HG02885 (cell line): ENCODE measurements around the gene HTRA3.

ENCODE experiments used
- ATAC-seq: cut with Tn5 transposase; IDR thresholded peaks from one replicate; pipeline ENCODE4 v1.9.1; 2021; ENCODE audit warnings: mild to moderate bottlenecking; ENCODE audit not compliant: unreplicated experiment, poor library complexity

The HTRA3 gene

DNA sequence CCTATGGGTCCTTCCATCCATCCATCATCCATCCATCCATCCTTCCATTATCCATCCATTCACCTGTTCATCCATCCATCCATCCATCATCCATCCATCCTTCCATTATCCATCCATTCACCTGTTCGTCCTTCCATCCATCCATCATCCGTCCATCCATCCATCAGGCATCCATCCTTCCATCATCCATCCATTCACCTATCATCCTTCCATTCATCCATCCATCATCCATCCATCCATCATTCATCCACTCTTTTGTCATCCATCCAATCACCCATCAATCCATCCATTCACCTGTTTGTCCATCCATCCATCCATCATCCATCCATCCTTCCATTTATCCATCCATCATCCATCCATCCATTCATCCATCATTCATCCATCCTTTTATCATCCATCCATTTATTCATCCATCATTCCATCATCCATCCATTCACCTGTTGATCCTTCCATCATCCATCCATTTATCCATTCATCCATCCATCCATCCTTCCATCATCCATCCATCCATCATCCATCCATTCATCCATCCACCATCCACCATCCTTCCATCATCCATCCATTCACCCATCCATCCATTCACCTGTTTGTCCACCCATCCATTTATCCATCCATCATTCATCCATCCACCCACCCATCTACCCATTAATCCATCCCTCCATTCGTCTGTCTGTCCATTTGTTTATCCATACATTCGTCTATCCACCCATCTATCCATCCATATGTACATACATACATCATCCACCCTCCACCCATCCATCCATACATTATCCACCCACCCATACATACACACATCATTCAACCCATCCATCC, 35.7 kb upstream of the HTRA3 start:
- no peak for ATAC-seq

DNA sequence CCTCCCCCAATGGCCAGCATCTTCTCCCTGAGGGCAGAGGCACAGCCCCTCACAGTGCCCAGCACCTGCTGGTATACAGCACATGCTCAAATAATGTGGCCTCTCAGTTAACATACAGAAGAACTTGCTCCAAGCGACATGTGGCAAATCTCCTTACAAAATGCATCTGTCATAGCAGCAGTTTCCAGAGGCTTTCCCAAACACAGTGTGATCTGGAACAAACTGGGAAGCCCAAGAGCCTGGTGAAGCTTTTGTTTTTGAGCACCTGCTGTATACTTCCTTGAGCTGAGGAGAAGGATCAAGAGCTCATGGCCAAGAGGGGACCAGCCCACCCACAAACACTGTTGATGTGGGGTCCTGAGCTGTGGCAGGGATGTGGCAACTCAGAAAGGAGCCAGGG, 34.8 kb upstream of the HTRA3 start:
- ATAC-seq, result no peak

DNA sequence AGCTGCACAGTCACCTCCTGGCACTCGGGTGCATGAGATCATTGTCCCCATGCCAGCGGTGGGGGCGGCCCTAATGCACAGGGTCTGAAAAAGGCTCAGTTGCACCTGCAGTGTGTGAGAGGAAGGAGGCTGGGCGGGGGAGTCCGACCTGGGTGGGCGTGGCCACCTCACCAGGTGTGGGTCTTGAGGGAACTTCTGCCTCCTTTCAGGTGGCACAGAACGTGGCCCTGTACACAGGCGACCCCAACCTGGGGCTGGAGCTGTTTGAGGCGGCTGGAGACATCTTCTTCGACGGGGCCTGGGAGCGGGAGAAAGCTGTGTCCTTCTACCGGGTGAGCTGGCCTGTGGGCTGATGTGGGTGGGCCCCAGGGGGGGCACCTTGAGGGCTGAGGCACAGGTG, 34.3 kb upstream of the HTRA3 start:
- no peak for ATAC-seq

DNA sequence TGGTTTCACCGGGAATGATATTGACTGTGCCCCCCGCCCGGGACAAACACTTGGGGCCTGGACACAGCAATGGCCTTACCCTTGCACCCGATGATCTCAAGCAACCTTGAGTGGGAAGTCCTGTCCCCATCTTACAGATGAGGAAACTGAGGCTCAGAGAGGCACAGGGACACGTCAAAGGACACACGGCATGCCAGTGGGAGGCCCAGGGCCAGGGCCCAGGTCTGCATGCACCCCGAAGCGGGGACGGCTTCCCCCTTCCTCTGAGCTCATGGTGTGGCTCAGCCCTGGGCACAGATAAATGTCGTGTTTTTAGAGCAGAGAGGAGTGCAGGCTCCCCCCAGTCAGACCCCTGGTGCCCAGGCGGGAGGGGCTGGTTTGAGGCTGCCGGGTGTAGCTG, 33.9 kb upstream of the HTRA3 start:
- no peak for ATAC-seq

DNA sequence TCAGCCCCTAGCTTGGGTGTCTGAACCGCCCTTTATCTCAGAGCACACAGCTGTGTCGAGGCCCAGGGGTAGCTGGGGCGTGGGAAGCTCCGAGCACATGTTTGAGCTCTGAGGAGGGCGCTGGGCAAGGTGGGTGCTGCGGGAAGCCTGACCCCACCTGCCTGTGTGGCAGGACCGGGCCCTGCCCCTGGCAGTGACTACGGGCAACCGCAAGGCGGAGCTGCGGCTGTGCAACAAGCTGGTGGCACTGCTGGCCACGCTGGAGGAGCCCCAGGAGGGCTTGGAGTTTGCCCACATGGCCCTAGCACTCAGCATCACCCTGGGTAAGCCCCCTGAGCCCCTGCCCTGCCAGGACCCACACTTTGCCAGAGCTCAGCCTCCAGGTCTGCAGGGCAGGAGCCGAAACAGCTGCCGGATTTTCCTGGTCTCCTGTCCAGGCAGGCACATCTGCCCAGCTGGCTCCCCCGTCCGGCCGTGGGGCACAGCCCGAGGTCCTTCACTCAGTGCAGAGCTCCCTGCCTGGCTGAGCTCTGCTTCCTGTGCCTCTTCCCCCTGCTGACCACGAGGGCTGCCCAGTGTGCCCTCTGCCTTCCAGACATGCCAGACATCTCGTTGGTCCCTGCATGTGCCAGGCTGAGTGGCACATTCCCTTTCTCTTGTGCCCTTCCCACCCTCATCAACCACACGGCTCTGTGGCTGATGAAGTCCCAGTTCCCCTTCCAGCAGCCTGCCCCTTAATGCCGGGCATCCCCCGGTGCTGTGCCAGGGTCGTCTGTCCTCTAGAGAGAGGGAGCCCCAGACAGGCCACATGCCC, 33.2 kb upstream of the HTRA3 start:
- no peak for ATAC-seq

DNA sequence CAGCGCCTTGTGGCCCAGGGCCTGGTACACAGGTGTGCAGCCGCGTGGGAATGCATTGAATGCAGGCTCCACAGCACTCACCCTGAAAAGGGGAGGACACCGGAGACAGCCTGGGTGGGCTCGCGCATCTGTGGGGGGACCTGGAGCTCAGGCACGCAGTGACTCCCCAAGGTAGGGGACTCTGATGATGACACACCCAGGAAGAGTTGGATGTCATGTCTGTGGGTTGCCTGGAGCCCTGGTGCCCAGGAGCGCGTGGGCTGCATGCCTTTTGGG, 32.7 kb upstream of the HTRA3 start:
- ATAC-seq, result no peak

DNA sequence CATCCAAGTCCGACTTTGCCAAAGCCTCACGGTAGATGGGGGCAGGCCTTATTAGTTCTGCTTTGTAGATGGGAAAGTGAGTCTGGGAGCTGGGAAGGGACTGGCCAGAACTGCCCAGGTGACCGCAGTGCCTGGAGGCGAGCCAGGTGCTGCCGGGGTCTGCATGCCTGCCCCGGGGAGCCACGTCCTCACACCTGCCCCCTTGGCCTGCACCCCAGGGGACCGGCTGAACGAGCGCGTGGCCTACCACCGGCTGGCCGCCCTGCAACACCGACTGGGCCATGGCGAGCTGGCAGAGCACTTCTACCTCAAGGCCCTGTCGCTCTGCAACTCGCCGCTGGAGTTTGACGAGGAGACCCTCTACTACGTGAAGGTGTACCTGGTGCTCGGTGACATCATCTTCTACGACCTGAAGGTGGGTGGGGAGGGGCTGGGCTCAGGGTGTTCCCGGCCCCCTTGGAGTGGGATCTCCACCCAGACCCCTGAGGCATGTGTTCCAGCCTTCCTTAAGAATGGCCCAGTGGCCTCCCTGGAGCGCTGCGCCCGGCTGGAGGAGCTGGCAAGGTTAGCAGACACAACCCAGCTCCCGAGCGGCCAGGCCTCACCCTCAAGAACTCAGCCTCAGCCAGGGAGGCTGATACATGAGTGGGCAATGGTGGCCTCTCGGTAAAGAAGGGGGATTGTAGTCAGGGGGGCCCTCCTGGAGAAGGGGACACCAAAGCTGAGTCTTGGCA, 32.1 kb upstream of the HTRA3 start:
- no peak for ATAC-seq

DNA sequence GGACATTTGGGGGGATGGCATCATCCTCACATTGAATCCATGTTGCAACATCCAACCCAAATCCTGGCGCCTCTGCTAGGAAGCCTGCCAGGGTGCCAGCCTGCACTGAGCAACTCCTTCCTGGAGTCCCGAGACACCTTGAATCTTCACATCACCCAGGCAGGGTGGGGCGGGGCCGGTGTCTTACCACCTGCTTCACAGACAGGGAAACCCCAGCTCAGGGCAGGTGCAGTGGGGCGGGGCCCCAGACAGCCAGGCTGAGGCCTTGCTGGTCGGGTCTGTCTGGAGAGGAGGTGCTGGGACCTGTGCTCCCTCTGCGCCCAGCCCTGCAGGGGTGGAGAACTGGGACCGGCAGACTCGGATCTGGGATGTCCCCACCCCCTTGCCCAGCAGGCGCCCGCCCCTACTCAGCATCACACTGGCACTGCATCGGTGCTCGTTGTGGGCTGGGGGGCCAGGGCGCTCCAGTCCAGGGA, 31.5 kb upstream of the HTRA3 start:
- ATAC-seq, result no peak

DNA sequence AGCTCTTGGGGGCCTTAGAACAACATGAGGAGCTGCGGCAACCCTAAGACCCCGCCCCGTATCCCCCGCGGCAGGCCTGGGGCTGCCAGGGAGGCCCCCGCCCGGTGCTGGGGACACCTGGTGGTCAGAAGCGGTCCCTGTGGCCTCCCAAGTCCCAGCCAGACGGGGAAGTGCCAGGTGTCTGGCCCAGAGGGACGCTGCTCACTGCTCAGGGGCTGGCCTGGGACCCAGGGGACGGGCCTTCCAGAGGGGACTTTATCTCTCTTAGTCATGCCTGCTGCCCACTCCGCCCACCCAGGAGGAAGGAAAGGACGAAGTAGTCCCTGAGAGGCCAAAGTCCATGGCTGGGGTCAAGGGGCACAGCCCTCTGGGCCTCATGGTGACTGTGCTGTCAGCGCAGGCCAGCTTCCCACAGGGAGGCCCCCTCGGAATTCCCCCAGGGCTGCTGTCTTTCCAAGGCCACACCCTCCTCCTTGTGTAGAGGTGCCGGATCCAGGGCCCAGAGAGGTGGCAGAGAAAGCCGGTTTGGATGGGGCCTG, 31.0 kb upstream of the HTRA3 start:
- ATAC-seq, result no peak

DNA sequence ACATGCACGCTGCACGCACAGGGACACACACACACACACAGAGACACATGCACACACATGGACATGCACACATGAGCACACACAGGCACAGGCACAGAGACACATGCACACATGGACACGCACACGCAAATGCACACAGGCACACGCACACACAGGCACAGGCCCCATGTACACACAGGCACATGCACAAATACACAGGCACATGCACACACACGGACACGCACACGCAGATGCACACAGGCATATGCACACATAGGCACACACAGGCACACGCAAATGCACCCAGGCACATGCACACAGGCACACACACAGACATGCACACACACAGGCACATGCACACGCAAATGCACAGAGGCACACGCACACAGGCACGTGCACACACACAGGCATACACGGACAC, 30.3 kb upstream of the HTRA3 start:
- ATAC-seq, result no peak

DNA sequence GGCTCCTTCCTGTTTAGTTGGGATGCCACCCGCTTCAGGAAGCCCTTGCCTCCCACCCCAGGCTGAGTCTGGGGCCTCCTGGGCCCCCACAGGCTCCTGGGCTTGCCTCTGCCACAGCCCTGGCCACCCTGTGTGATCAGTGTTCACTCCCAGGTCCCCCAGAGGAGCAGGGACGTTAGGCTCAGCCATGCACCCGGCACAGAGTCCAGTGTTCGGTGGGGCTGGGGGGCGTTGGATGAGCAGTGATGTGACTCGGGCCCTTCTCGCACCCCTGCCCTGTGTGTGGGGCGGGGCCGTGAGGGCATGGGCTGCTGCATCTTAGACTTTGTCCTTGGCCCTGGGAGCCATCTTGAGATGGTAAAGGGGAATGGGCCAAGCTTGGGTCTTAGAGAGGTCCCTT, 29.9 kb upstream of the HTRA3 start:
- ATAC-seq, result no peak

DNA sequence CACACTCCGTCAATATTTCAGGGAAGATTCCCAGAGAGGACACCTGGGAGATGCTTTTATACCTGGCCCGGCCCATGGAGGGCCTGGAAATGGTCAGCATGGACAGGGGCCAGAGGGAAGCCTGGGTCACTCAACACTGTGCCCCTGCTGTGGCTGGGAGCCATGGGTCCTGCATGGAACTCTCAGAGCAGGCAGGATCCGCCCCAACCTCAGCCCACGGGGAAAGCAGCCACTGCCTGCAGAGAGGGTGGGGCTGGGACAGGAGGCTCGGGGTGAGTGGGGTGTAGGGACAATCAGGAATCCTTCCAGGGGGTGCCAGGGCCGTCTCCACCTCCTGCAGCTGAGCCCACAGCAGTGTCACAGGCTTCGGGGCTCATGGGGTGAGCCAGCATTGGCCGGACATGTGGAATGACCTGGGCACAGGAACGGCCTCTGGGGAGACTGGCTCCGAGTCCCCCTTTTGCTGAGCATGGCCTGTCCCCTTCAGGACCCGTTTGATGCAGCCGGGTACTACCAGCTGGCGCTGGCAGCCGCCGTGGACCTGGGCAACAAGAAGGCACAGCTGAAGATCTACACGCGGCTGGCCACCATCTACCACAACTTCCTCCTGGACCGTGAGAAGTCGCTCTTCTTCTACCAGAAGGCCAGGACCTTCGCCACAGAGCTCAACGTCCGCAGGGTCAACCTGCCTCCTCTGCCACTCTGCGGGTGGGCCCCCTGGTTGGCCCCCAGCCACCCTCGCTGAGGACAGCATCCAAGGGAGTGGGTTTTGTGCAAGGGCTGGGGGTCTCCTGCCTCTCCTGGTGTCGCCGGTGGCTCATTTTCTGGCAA, 29.1 kb upstream of the HTRA3 start:
- no peak for ATAC-seq

DNA sequence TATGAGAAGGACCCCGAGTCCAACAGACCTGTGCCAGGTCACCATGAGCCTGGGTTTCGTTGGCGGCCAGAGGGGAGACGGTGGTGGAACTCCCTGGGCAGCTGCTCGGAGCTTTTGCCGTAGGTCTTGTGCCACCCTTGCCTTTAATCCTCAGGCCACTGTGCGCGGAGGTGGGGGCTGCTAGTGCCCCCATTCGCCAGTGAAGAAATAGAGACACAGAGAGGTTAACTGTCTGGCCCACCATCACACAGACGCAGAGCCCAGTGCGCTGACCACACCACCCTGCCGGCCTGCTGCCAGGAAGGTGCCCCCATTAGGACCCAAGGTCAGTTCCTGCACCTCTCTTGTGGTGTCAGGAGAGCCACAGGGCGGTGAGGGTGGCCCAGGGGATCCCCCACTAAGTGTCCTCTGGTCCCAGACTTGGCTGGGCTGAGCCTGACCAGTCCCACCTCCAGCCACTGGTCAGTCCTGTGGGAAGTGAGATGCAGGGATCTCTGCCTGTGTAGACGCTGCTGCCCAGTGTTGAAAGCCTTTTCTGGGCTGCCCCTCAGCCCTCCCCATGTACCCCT, 28.3 kb upstream of the HTRA3 start:
- no peak for ATAC-seq

DNA sequence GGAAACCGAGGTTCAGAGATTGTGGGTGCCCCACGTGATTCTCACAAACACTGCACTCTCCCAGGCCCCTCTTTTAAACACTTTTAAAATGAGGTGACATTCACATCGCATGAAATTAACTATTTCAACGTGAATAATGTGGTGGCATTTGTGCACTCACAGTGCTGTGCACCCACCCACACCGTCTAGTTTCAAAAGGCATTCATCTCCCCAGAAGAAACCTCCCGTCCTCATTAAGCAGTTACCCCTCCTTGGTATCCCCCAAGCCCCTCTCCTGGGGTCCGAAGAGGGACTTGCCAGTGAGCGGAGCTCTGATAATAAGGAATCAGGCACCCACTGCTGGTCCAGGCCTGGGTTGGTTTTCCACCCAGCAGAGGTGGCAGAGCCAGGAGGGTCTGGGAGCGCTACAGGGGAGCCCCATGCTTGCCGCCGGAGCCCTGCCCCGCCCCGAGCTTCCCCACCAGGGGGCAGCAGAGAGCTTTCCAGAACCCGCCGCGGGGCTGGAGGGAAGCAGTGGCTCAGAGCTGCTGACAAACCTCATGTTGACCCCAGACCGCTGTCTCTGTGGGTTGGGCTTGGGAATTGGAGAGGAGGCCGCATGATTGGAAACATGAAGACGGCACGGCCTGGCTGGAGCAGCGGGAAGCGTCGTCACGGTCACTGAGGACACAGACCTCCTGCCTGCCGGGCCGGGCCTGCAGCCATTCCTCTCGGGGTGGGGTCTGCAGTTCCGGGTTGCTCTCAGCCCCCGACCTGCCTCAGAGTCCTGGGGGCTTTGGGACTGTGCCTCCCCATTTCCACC, 27.5 kb upstream of the HTRA3 start:
- ATAC-seq, result peak; percentile 74

DNA sequence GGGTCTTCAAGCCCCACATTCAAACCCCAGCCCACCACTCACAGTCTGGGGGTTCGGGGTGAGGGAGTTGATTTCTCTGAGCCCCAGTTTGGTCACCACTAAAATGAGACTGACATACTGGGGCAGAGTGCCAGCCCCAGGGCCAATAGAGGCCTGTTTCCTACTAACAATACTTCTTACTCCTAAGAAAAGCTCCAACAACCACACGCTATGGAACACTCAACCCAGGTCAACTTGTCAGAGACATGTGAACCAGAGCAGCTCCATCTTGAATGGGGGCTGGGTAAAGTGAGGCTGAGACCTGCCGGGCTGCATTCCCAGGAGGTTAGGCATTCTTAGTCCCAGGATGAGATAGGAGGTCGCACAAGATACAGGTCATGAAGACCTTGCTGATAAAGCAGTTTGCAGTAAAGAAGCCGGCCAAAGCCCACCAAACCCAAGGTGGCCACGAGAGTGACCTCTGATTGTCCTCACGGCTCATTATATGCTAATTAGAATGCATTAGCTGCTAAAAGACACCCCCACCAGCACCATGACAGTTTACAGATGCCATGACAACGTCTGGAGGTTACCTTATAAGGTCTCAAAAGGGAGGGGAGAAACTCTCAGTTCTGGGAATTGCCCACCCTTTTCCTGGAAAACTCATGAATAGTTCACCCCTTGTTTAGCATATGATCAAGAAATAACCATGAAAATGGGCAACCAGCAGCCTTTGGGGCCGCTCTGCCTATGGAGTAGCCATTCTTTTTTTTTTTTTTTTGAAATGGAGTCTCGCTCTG, 26.6 kb upstream of the HTRA3 start:
- no peak for ATAC-seq

DNA sequence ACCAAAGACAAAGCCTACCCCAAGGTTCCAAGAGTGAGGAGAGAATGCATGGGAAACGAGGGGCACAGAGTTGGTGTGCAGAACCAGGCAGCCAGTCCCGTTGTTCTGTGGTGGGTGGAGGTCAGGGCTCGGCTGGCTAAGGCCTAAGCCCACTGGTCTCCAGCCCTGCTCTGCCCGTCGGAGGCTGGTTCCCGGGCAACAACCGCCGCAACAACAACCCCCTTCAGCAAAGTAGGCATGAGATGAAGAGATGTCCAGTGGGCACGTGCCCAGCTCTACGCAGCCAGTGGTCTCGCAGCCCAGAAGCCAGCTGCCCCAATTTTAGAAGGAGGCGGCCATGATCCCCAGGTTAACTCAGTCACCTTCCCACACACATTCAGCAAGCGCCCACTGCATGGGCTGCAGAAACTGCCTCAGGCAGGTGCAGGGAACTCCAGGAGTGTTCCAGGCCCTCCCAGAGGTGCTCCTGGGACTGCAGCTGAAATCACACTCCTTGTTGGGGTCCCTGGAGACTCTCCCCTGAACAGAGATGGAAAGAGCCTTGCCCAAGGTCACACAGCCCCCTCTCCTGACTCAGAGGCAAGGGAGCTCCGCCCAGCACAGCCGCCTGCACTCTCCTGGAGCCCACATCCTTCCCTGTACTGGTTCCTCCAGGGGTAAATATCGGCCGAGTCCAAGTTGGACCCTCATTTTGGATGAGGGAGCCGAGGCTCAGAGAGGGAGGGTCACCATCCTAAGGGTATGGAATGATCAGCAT, 25.4 kb upstream of the HTRA3 start:
- no peak for ATAC-seq

DNA sequence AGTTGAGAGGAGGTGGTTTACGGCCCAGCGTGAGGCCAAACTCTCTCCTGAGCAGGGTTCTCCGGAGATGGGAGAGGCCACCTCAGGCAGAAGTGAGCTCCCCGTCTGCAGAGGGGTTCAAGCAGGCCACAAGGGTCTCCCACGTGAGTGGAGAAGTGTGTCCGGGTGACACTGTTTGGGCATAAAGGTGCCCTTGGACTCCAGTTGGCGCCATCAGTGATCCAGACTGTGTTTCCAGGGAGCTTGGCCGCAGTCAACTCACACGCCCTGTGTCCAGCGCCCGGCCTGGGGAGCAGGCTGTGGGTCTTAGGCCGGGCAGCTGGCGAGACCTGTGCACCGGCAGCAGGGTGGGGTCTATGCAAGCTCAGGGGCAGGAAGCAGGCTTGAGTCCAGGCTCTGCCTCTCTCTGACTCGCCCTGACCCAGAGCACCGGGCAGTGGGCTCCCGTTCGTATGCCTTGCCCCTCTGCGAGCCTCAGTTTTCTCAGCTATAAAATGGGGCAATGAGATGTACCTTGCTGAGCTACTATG, 24.6 kb upstream of the HTRA3 start:
- ATAC-seq, result no peak
